IPS-18c (cell line): ENCODE results near the gene OBP2B.
A peak's percentile ranks its signal among the peaks of the same experiment; 100 is the strongest.

Experiments used
- H3K4me3 ChIP-seq: 2 replicates; pipeline ENCODE4 v1.7.0; 2013; ENCODE audit warnings: low read depth, mild to moderate bottlenecking, low read length, moderate library complexity; ENCODE audit not compliant: insufficient read depth
- H3K9me3 ChIP-seq: one replicate; pipeline ENCODE4 v1.6.1; 2013; ENCODE audit warnings: mild to moderate bottlenecking, low read length, moderate library complexity; ENCODE audit not compliant: control insufficient read depth, insufficient read depth

Gene OBP2B

GRCh38 chr9:133164191-133164590, 44.9 kb downstream of the OBP2B start:
- H3K4me3 ChIP-seq: peak overlapping the region; percentile 73
- H3K9me3 ChIP-seq: no peaks in the 10 kb centered on the region

- Histone ChIP-seq H3K9me3 (no peaks in the 10 kb centered on the region), H3K4me3 (peak within 1 kb of the TSS; percentile 73)
Measured at GRCh38 chr9:133163504-133164172, 45.4 kb downstream of the OBP2B start, which contains the start of gene GBGT1. Gene GBGT1 (minus strand): TSS chr9:133163914. CDS start chr9:133162412, 1,502 bp downstream.

- peak overlapping the region; percentile 73 for H3K4me3 ChIP-seq
- no peaks in the 10 kb centered on the region for H3K9me3 ChIP-seq
Measured at GRCh38 chr9:133162861-133163503, 46.1 kb downstream of the OBP2B start.

GRCh38 chr9:133161547-133161950, 47.5 kb downstream of the OBP2B start:
- Histone ChIP-seq H3K9me3 (no peaks in the 10 kb centered on the region), H3K4me3 (no peak overlapping the region)

GRCh38 chr9:133160742-133161546, 48.1 kb downstream of the OBP2B start:
- Histone ChIP-seq H3K4me3 (no peak overlapping the region), H3K9me3 (no peaks in the 10 kb centered on the region)

- no peak overlapping the region for H3K4me3 ChIP-seq
- no peaks in the 10 kb centered on the region for H3K9me3 ChIP-seq
Measured at GRCh38 chr9:133158695-133159094, 50.4 kb downstream of the OBP2B start.
